Measurements from ENCODE around the gene APOF.

Gene APOF

GRCh38 chr12:56330936-56331490 is 31.6 kb downstream of the APOF start:
- no peak for TF ChIP-seq CTCF (IDR thresholded peaks at IDR 0.05; ENCODE audit: low read depth, low read length, poor library complexity, severe bottlenecking)
- TF ChIP-seq EZH2phosphoT487 (IDR thresholded peaks at IDR 0.05; ENCODE audit: borderline replicate concordance, low read length), result no peak
- Histone ChIP-seq H4K20me1 (ENCODE audit: control insufficient read depth, insufficient read depth, low read depth, low read length) (no peaks in the 10 kb centered on the region), H3K36me3 (ENCODE audit: control insufficient read depth, low read length) (peaks cover 50% of the 10 kb centered on the region), H3K4me2 (ENCODE audit: low read length) (no peak overlapping the region), H3K79me2 (ENCODE audit: control insufficient read depth, low read length) (peaks cover 28% of the 10 kb centered on the region), H3K4me1 (ENCODE audit: control insufficient read depth, low read length) (peaks cover 29% of the 10 kb centered on the region), H3K4me3 (ENCODE audit: low read length) (no peak overlapping the region), H3K9me3 (ENCODE audit: control insufficient read depth, insufficient read depth, low read length) (no peaks in the 10 kb centered on the region), H3F3A (ENCODE audit: control insufficient read depth, insufficient read depth) (peaks cover 5% of the 10 kb centered on the region; the same call in 1 of the 2 replicates), H3K27ac (ENCODE audit: low read depth, low read length) (no peak overlapping the region), H3K27me3 (ENCODE audit: control insufficient read depth, low read length) (no peaks in the 10 kb centered on the region), H3K9me2 (replicated peaks; ENCODE audit: control insufficient read depth, low read length) (no peaks in the 10 kb centered on the region)

GRCh38 chr12:56326533-56326932 is 36.1 kb downstream of the APOF start:
- H3K27ac ChIP-seq (ENCODE audit: low read depth, low read length), result no peak overlapping the region
- no peaks in the 10 kb centered on the region for H3K9me3 ChIP-seq (ENCODE audit: control insufficient read depth, insufficient read depth, low read length)
- H4K20me1 ChIP-seq (ENCODE audit: control insufficient read depth, insufficient read depth, low read depth, low read length), result no peaks in the 10 kb centered on the region
- H3K4me1 ChIP-seq (ENCODE audit: control insufficient read depth, low read length), result no peaks in the 10 kb centered on the region
- no peaks in the 10 kb centered on the region for H3K9me2 ChIP-seq (replicated peaks; ENCODE audit: control insufficient read depth, low read length)
- peaks cover 6% of the 10 kb centered on the region for H3K79me2 ChIP-seq (ENCODE audit: control insufficient read depth, low read length)
- no peak overlapping the region for H3K4me3 ChIP-seq (ENCODE audit: low read length)
- TF ChIP-seq EZH2phosphoT487 (IDR thresholded peaks at IDR 0.05; ENCODE audit: borderline replicate concordance, low read length), result no peak
- no peak for TF ChIP-seq CTCF (IDR thresholded peaks at IDR 0.05; ENCODE audit: low read depth, low read length, poor library complexity, severe bottlenecking)
- peaks cover 78% of the 10 kb centered on the region for H3K36me3 ChIP-seq (ENCODE audit: control insufficient read depth, low read length)
- no peak overlapping the region for H3K4me2 ChIP-seq (ENCODE audit: low read length)
- H3F3A ChIP-seq (ENCODE audit: control insufficient read depth, insufficient read depth), result no peaks in the 10 kb centered on the region
- no peaks in the 10 kb centered on the region for H3K27me3 ChIP-seq (ENCODE audit: control insufficient read depth, low read length)

GRCh38 chr12:56326126-56326525 is 36.5 kb downstream of the APOF start:
- Histone ChIP-seq H3K27ac (ENCODE audit: low read depth, low read length) (no peak overlapping the region), H3K9me2 (replicated peaks; ENCODE audit: control insufficient read depth, low read length) (no peaks in the 10 kb centered on the region), H3K79me2 (ENCODE audit: control insufficient read depth, low read length) (peaks cover 2% of the 10 kb centered on the region), H3K9me3 (ENCODE audit: control insufficient read depth, insufficient read depth, low read length) (no peaks in the 10 kb centered on the region), H3K4me1 (ENCODE audit: control insufficient read depth, low read length) (no peaks in the 10 kb centered on the region), H3K27me3 (ENCODE audit: control insufficient read depth, low read length) (no peaks in the 10 kb centered on the region), H3K36me3 (ENCODE audit: control insufficient read depth, low read length) (peaks cover 74% of the 10 kb centered on the region), H3K4me3 (ENCODE audit: low read length) (no peak overlapping the region), H3F3A (ENCODE audit: control insufficient read depth, insufficient read depth) (no peaks in the 10 kb centered on the region), H3K4me2 (ENCODE audit: low read length) (no peak overlapping the region), H4K20me1 (ENCODE audit: control insufficient read depth, insufficient read depth, low read depth, low read length) (no peaks in the 10 kb centered on the region)
- TF ChIP-seq CTCF (IDR thresholded peaks at IDR 0.05; ENCODE audit: low read depth, low read length, poor library complexity, severe bottlenecking), result no peak
- no peak for TF ChIP-seq EZH2phosphoT487 (IDR thresholded peaks at IDR 0.05; ENCODE audit: borderline replicate concordance, low read length)
